ENCODE results near the gene KIAA1191.
"Not testable (repeated sequence)": the region's sequence is repeated elsewhere in the genome, so short reads cannot be mapped to it uniquely, and the experiment has no call there.

KIAA1191 gene

GRCh38 chr5:176361437-176362232, at the start of gene KIAA1191:
TSS of gene KIAA1191 (minus strand) at chr5:176361764. CDS start at chr5:176359508, 2,256 bp downstream.
- DNase-seq, result peak; percentile 66

- DNase-seq, result no peak
Observed at GRCh38 chr5:176410486-176411180, 49.1 kb upstream of the KIAA1191 start.

DNA sequence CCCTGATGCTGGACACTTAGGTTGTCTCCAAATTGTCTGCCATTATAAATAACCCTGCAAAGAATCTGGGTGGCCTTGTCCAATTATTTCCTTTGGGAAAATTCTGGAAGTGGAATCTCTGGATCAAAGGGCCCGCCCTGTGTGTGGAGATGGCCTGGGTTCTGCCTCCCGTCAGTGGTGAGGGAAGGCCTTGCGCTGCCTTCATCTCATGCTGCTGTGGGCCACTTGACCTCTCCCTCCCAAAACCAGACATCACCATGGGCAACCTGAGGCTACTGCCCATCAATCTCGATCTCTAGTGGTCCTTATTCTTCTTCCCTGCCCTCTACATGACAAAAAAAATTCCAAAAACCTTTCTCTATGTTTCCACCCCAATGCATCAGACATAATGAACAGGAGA, 48.2 kb upstream of the KIAA1191 start:
- no peak for DNase-seq

GRCh38 chr5:176408590-176408989, 47.0 kb upstream of the KIAA1191 start:
- no peak for DNase-seq

- not testable (repeated sequence) for DNase-seq
Observed at GRCh38 chr5:176408252-176408573, 46.6 kb upstream of the KIAA1191 start.

DNA sequence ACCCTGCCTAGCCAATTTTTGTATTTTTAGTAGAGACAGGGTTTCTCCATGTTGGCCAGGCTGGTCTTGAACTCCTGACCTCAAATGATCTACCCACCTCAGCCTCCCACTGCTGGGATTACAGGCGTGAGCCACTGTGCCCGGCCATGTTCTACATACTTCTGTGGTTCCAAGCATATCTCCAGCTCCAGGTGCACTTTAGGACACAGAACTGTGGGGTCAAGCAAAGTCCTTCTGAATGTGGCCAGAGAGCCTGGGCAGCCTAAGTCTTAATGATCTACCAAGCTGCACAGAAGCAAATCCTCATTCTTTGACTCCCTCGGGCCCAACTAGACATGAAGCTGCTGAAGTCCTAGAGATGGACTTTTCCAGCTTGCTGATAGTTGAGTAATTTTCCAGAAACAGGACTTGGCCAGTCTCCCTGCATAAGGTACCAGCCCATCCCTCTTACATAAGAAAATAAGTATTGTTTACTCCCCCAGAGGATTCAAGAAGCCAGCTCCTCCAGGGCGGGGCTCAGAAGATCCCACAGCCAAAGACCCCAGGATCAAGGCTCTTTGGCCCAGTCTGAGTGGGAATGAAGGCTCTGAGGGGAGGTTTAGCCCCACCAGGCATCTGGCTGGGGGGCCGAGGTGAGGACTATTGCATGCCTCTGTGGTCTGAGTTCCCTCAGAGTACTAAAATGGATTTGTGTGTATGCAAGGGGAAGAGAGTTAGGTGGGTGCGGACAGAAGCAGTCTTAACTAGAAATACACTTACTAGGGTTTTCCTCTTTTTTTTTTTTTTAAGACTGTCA, 46.1 kb upstream of the KIAA1191 start:
- DNase-seq, result no peak

DNA sequence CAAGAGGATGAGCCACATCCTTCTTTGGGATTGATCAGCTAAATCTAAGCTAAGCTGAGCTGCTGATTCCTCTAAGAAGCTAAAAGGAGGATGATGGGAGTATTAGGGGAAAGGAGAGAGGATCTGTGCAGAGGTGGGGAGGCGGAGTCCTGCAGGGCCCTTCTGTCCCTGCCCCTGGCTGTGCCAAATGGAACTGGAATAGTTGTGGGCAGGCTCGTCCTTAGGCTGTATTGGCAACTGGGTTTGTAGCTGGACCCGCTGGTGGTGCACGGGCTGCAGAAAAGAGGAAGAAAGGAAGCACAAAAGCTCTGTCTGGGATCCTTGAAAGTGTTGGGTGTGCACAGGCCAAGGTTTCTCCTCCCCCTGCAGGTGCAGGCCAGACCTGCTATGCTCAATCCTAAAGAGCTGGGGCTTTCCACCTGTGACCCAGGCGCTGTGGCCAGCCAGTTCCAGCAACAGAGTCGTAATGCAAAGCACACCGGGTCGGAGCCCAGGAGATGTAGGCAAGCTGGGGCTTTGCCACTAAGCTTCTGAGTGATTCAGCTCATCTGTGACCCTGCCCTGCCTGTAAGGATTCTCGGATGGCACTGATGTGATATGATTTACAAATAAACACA, 45.0 kb upstream of the KIAA1191 start:
- no peak for DNase-seq

- DNase-seq, result no peak
Observed at GRCh38 chr5:176405656-176406435, 44.3 kb upstream of the KIAA1191 start.

DNA sequence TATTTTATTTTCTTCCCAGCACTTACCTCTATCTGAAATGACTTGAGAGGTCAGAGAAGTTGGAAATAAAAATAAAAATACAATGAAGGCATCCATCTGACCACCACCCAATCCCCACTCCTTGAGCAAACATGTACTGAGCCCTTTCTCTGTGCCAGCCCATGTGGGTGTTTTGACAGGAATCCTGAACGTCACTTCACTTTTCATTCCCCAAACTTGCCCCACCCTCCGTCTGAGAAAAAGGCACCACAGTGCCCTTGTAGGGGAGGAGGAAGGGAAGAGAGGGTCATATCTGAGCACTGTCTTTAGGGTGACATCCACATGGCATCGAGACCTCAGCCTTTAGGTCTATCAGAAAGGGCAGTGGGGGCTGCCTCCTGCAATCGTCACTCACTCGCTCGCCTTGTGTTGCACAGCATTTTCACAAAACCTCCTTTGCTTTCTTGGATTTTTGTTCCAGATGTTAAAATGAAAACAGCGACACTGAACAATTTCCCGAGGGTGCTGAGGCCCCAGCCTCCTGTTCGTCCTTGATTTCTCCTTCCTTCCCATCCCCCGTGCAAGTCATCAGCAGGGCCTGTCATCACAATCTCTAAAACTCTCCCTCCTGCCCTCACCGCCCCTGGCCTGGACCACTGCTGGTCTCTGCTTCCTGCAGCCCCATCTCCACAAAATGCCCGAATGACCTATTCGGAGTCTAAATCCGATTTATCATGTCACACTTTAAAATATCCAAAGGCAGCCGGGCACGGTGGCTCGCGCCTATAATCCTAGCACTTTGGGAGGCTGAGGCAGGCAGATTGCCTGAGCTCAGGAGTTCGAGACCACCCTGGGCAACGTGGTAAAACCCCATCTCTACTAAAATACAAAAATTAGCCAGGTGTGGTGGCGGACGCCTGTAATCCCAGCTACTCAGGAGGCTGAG, 40.0 kb upstream of the KIAA1191 start:
- DNase-seq, result no peak

DNA sequence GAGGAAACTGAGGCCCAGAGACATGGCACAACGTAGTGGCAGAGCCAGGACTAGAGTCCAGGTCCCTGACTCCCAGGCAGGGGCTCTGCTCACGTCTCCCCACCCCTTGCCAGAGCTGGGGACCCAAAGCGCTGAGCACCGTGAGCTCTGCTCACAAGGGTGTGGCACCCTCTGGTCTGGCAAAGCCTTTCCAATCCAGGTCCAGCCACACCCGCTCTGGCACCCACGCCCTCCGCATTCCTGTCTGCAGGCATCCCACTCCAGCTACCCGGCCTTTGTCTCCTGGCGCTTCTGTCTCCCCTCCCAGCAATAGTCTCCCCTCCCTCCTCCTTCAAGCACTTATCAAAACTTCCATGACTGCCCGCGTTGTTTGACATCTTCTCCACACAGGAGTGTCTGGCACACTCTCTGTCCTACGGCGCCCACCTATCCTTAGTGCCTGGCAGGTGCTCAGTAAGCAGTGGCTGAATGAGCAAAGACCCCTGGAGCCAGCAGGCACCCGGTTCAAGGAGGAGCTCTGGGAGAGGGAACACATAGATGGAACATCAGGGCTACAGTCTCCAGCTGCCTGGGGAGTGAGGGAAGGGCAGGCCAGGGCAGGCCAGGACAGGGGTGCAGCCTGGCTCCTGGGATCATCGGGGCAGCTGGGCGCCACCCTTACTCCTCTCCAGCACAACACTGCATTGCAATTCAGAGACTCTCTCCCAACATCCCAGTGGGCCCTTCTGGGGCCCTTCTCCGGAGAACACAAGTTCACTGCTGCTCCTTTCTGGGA, 39.0 kb upstream of the KIAA1191 start:
- peak; percentile 6 for DNase-seq

- DNase-seq, result no peak
Observed at GRCh38 chr5:176397736-176398420, 36.3 kb upstream of the KIAA1191 start.

DNA sequence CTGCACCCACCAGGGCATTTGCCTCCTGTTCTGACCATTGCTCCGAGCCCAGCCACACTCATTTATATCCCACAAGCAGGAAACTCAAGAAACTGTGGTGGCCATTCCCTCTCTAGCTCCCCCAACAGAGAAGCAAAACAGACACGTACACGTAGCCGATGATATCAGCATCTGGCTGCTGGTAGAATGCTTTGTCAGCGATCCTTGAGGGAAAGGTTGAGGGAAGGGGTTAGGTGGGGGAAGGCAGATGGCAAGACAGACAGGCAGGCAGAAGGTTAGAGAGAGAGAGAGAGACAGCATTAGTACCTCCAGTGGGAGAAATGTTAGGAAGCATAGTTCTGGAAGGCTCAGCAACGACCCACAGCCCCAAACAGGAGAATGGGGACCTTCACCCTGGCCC, 34.8 kb upstream of the KIAA1191 start:
- peak; percentile 37 for DNase-seq

DNA sequence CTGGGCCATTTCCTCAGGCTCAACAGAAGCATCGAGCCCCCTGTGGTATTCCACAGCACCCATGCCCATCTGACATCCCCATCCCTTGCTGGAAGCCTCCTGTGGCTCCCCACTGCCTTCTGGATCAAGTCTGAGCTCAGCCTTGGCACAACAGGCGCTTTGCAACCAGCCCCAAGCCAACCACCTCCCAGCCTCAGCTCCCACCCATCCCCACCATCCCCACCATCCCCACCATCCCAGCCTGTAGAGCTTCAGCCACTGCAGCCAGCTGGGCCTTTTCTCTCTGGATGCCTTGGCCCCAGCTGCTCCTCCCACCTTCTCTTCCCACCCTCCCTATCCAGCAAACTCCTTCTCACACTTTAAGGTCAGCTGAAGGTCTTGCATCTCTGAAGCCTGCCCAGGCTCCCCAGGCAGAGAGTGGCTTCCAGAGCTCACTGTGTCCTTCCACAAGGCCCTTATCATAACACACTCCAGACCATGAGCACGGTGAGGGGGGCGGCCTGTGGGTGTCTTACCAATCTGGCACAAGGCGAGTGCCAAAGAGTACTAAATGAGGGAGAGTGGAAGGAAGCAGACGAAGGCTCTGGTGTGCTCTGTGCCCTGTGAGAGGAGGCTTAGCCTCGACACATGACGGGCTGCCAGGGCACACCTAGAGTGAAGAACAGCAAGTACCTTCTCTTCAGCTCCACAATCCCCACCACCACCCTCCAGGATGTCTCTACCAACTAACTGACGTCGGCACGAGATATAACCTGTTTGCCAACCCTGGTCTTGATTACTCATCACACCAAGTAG, 33.5 kb upstream of the KIAA1191 start:
- no peak for DNase-seq

DNA sequence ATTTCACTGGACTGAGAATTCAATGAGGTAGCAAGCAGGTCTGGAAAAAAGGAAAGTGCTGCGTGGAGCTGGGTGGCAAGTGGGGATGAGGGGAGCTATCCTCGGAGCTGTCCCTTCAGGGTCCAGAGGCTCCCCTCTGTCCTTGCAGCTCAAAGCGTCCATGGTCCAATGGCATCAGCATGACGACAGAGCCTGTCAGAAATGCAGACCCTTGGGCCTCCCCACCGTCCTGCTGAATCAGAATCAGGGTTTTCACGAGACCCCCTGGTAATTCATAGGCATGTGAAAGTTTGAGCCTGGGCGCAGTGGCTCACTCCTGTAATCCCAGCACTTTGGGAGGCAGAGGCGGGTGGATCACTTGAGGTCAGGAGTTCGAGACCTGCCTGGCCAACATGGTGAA, 32.5 kb upstream of the KIAA1191 start:
- no peak for DNase-seq

- no peak for DNase-seq
Observed at GRCh38 chr5:176392526-176392925, 31.0 kb upstream of the KIAA1191 start.

DNA sequence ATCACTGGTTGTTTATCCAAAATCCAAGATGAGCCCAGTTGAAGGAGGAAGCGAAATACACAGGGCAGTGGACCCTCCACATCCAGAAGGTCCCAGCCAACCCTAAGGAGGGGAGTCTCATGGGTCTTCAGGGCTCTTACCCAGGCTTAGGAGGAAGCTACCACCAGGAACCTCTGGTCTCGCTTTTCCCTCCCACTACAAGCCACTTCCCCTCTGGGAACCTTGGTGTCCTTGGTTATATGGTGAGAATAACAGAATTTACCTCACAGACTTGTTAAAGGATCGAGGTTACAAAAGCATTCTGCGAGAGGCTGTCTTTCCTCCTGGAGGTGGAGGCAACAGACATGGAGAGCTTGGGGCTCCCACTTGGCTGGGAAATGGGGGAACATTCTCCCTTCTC, 30.4 kb upstream of the KIAA1191 start:
- no peak for DNase-seq

GRCh38 chr5:176391479-176391878, 29.9 kb upstream of the KIAA1191 start:
- no peak for DNase-seq

DNA sequence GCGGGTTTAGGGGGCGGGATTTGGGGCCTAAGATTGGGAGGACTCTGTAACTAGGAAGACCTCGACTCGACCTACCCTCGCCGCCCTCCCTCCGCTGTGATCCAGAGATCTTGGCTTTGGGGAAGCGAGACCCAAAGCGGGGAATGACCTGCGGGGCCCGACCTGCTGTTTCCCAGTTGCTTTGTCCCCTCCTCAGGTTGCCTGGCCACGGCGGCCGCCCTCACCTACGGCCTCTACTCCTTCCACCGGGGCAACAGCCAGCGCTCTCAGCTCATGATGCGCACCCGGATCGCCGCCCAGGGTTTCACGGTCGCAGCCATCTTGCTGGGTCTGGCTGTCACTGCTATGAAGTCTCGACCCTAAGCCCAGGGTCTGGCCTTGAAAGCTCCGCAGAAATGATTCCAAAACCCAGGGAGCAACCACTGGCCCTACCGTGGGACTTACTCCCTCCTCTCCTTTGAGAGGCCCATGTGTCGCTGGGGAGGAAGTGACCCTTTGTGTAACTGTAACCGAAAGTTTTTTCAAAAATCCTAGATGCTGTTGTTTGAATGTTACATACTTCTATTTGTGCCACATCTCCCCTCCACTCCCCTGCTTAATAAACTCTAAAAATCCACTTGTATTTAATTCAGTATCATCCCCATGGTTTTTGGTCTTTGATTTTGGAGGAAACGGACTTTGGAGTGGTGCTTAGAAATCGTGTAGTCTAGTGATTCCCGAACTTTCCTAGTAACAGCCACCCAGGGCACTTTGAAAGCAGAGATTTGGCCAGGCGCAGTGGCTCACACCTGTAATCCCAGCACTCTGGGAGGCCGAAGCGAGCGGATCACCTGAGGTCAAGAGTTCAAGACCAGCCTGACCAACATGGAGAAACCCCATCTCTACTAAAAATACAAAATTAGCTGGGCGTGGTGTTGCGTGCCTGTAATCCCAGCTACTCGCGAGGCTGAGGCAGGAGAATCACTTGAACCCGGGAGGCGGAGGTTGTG, 27.9 kb upstream of the KIAA1191 start:
- peak; percentile 52 for DNase-seq
